ENCODE data around the gene C12orf60.

GRCh38 chr12:14802247-14802646, 1.2 kb upstream of the C12orf60 start:
- TF ChIP-seq EZH2 (IDR thresholded peaks at IDR 0.05; ENCODE audit: borderline replicate concordance, low read depth, low read length, poor library complexity, severe bottlenecking) (no peak), CTCF (conservative IDR thresholded peaks at IDR 0.05; ENCODE audit: low read depth, low read length) (no peak)

Data from A673 (cell line).